Thyroid gland (tissue), 4 donors: Measurements from ENCODE around the gene NFIA. TPM values are rescaled to one million over a fixed set of nuclear protein-coding genes. Genes with fewer than 3 reads are reported as not detected.

Experiments
- DNase-seq, 2 donors: peaks; one replicate each; pipeline ENCODE4 v3.0.0-alpha.2; 2019
- H3K27ac ChIP-seq, 3 donors: fragments of 200-600 bp; sonication (generic); 1 replicate in 2 of 3; 2 replicates in 1 of 3; pipeline ENCODE4 v1.5.1; 2016 to 2019; ENCODE audit warnings: mild to moderate bottlenecking in 1 of 3, moderate library complexity in 1 of 3
- H3K27me3 ChIP-seq: fragments of 200-600 bp; sonication (generic); one replicate; pipeline ENCODE4 v1.5.1; 2019
- H3K36me3 ChIP-seq, 2 donors: fragments of 200-600 bp; sonication (generic); one replicate each; pipeline ENCODE4 v1.5.1; 2016 to 2019
- H3K4me1 ChIP-seq, 2 donors: fragments of 200-600 bp; sonication (generic); one replicate each; pipeline ENCODE4 v1.5.1; 2017 to 2019
- H3K4me3 ChIP-seq, 3 donors: fragments of 200-600 bp; sonication (generic); replicated peaks in 1 of 3; 1 replicate in 2 of 3; 2 replicates in 1 of 3; pipeline ENCODE4 v1.5.1; 2016; ENCODE audit warnings: mild to moderate bottlenecking in 1 of 3
- H3K9me3 ChIP-seq: fragments of 200-600 bp; sonication (generic); one replicate; pipeline ENCODE4 v1.5.1; 2017
- CTCF ChIP-seq, 6 experiments: fragments of 200-600 bp in 3 of 6; fragments of 450-650 bp in 3 of 6; sonication (generic) in 3 of 6; IDR thresholded peaks; one replicate each; pipeline ENCODE4 v1.5.1; 2016 to 2019; ENCODE audit warnings: antibody characterized with exemption in 6 of 6, mild to moderate bottlenecking in 2 of 6, inconsistent platforms in 1 of 6, moderate library complexity in 1 of 6
- POLR2A ChIP-seq, 2 donors: fragments of 450-650 bp; IDR thresholded peaks; one replicate each; pipeline ENCODE4 v1.6.1; 2017; ENCODE audit warnings: antibody characterized with exemption in 2 of 2, mild to moderate bottlenecking in 2 of 2, moderate library complexity in 1 of 2
- WGBS, 2 donors: methylation state at CpG; one replicate each; pipeline ENCODE4 v1.1.5; 2017; 5-methylcytosine and 5-hydroxymethylcytosine counted together
- intact Hi-C: fragments of 100-400 bp; cut with DNase I; formaldehyde crosslinking; loops from one replicate; pipeline ENCODE4 v1.15.1; 2023
- total RNA-seq, 4 donors: library from RNA; depleted of rRNA; stranded (reverse); fragments of >200 nt; gene quantifications; one replicate each; pipeline ENCODE4 v1.2.3, GENCODE V29; 2016

The NFIA gene
- total RNA-seq, 4 donors from 2014 or later = 105 to 149 (median 118) TPM

GRCh38 chr1:61386323-61386722 lies 304.0 kb downstream of the NFIA start:
- 92 to 94% methylated on average over 3 of the region's 3 CpGs for WGBS, 2 donors
- intact Hi-C loops = no loop called here
- Histone ChIP-seq H3K27ac (no peak overlapping the region), H3K36me3 (peaks cover 0 to 6% of the 10 kb centered on the region in 2 donors), H3K4me1 (peaks cover 0 to 10% of the 10 kb centered on the region in 2 donors), H3K9me3 (no peaks in the 10 kb centered on the region), H3K4me3 (no peak overlapping the region), H3K27me3 (no peaks in the 10 kb centered on the region)
- DNase-seq = no peak
- TF ChIP-seq CTCF (IDR thresholded peaks at IDR 0.05) = no peak
- TF ChIP-seq POLR2A (IDR thresholded peaks at IDR 0.05) = no peak

- DNase-seq = no peak
- Histone ChIP-seq H3K36me3 (peaks cover 0 to 6% of the 10 kb centered on the region in 2 donors), H3K4me3 (no peak overlapping the region), H3K27ac (no peak overlapping the region), H3K9me3 (no peaks in the 10 kb centered on the region), H3K4me1 (peaks cover 0 to 13% of the 10 kb centered on the region in 2 donors), H3K27me3 (no peaks in the 10 kb centered on the region)
- TF ChIP-seq POLR2A (IDR thresholded peaks at IDR 0.05) (no peak), CTCF (IDR thresholded peaks at IDR 0.05) (no peak)
- intact Hi-C loops = no loop called here
- WGBS, 2 donors = 95 to 100% methylated on average over 1 to 2 of the region's 2 CpGs
These were observed 304.4 kb downstream of the NFIA start for GRCh38 chr1:61386770-61387169.

- Histone ChIP-seq H3K27me3 (no peaks in the 10 kb centered on the region), H3K4me1 (peaks cover 0 to 11% of the 10 kb centered on the region in 2 donors), H3K4me3 (no peak overlapping the region), H3K9me3 (no peaks in the 10 kb centered on the region), H3K36me3 (peaks cover 0 to 6% of the 10 kb centered on the region in 2 donors), H3K27ac (no peak overlapping the region)
- WGBS, 2 donors = 81 to 93% methylated on average over 3 of the region's 3 CpGs
- TF ChIP-seq CTCF (IDR thresholded peaks at IDR 0.05) (no peak), POLR2A (IDR thresholded peaks at IDR 0.05) (no peak)
- intact Hi-C loops = no loop called here
- no peak for DNase-seq
These were observed 305.5 kb downstream of the NFIA start for GRCh38 chr1:61387829-61388228.

GRCh38 chr1:61388566-61388965 lies 306.2 kb downstream of the NFIA start:
- peaks cover 0 to 6% of the 10 kb centered on the region in 2 donors for H3K4me1 ChIP-seq
- no peak overlapping the region for H3K4me3 ChIP-seq
- 81 to 89% methylated on average over 1 of the region's 1 CpG for WGBS, 2 donors
- H3K36me3 ChIP-seq = peaks cover 0 to 6% of the 10 kb centered on the region in 2 donors
- H3K27ac ChIP-seq = no peak overlapping the region
- intact Hi-C loops = no loop called here
- DNase-seq = no peak
- TF ChIP-seq CTCF (IDR thresholded peaks at IDR 0.05) = no peak
- no peak for TF ChIP-seq POLR2A (IDR thresholded peaks at IDR 0.05)
- H3K9me3 ChIP-seq = no peaks in the 10 kb centered on the region
- H3K27me3 ChIP-seq = no peaks in the 10 kb centered on the region

- WGBS, 2 donors = 84 to 98% methylated on average over 3 of the region's 3 CpGs
- Histone ChIP-seq H3K9me3 (no peaks in the 10 kb centered on the region), H3K27ac (no peak overlapping the region), H3K27me3 (no peaks in the 10 kb centered on the region), H3K4me1 (peaks cover 0 to 6% of the 10 kb centered on the region in 2 donors), H3K4me3 (no peak overlapping the region), H3K36me3 (peaks cover 0 to 6% of the 10 kb centered on the region in 2 donors)
- intact Hi-C loops = no loop called here
- no peak for DNase-seq
- TF ChIP-seq CTCF (IDR thresholded peaks at IDR 0.05) (no peak), POLR2A (IDR thresholded peaks at IDR 0.05) (no peak)
These were observed 307.0 kb downstream of the NFIA start for GRCh38 chr1:61389194-61389925.
